HG03196 (cell line): ENCODE results near the gene MOSPD3.

Experiments used
- ATAC-seq: cut with Tn5 transposase; IDR thresholded peaks from one replicate; pipeline ENCODE4 v1.9.1; 2021; ENCODE audit not compliant: unreplicated experiment

The MOSPD3 gene

GRCh38 chr7:100590077-100590737 is 22.1 kb upstream of the MOSPD3 start:
- no peak for ATAC-seq

DNA sequence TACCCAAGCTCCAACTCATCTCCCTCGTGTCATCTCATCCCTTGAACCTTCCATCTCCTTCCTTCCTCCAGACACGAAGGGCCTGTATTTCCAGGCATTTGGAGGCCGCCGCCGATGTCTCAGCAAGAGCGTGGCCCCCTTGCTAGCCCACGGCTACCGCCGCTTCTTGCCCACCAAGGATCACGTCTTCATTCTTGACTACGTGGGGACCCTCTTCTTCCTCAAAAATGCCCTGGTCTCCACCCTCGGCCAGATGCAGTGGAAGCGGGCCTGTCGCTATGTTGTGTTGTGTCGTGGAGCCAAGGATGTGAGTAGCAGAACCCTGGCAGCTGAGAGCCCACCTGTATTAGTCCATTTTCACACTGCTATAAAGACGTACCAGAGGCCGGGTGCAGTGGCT is 20.7 kb upstream of the MOSPD3 start:
- ATAC-seq, result no peak

- ATAC-seq, result no peak
Measured at GRCh38 chr7:100595188-100595587, 17.2 kb upstream of the MOSPD3 start.

GRCh38 chr7:100598425-100598824 is 13.9 kb upstream of the MOSPD3 start:
- no peak for ATAC-seq

- no peak for ATAC-seq
Measured at GRCh38 chr7:100599911-100600729, 12.2 kb upstream of the MOSPD3 start.

- ATAC-seq, result no peak
Measured at GRCh38 chr7:100600730-100601038, 11.7 kb upstream of the MOSPD3 start.

DNA sequence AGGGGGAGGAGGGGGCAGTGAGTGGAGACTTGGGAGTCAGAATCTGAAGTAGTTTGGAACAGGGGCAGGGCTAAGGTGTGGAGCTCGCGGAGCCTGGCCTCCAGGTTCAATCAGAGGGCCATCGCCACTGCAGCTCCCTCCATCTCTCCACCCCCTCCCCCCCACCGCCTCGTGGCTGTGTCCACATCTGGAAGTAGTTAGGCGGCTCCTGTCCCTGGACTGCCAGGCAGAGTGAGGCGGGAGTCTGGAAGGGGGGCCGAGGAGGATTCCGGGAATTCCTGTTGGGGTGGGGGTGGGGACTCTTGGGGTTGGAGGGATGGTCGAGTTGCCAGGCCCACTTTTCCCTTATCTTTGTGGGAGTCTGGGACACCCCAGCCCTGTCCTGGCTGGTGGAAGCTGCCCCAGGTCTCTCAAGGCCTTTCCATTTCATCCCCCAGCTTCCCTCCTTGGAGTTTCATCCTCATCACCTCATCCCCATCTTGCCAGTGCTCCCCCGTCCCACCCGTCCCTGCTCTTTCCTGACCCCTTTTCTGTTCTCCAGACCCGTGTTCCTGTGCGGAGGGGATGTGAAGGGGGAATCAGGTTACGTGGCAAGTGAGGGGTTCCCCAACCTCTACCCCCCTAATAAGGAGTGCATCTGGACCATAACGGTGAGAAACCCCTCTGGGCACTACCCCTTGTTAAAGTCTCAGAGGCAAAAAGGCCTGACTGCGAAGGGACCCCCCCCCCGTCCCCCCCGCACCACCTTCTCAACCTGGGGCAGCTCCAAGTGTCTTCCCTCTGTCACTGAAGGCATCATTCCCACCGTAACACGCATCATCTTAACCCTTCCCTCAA is 9.2 kb upstream of the MOSPD3 start:
- no peak for ATAC-seq

- ATAC-seq, result no peak
Measured at GRCh38 chr7:100603726-100604027, 8.7 kb upstream of the MOSPD3 start.

GRCh38 chr7:100604028-100604975 is 8.0 kb upstream of the MOSPD3 start:
- ATAC-seq, result peak; percentile 47

DNA sequence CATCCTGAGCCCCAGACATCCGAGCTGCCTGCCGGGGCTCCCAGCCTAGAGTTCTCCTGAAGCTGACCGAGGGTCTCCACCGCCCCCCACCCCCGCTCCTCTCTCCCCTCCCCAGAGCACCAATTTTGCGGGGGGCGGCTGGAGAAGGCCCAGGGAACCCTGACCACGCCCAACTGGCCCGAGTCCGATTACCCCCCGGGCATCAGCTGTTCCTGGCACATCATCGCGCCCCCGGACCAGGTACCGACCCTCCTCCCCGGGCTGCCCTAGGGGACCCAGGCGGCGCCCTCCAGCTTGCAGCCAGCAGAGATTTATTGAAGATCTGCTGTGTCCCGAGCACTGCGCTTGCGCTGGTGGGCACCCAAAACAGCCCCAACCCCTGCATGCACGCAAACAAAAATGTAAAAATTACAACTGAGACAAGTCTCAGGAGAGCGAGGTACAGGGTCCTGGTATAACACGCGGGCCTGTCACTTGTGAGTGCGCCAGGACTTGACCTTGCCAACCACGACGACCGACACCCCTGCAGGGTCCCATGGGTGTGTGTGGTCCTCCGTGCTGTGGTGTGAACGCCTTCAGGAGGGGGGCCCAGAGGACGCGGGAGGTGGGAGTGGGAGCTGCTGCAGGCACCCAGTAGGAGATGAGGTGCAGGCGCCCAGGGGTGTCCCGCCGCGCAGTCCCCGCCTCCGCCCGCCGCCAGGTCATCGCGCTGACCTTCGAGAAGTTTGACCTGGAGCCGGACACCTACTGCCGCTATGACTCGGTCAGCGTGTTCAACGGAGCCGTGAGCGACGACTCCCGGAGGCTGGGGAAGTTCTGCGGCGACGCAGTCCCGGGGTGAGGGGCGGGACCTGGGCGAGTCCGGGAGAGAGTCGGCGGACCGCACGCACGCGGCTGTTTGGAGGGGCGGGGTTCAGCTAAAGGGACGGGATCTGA is 7.1 kb upstream of the MOSPD3 start:
- peak; percentile 11 for ATAC-seq

GRCh38 chr7:100606313-100606712 is 6.0 kb upstream of the MOSPD3 start:
- ATAC-seq, result no peak

DNA sequence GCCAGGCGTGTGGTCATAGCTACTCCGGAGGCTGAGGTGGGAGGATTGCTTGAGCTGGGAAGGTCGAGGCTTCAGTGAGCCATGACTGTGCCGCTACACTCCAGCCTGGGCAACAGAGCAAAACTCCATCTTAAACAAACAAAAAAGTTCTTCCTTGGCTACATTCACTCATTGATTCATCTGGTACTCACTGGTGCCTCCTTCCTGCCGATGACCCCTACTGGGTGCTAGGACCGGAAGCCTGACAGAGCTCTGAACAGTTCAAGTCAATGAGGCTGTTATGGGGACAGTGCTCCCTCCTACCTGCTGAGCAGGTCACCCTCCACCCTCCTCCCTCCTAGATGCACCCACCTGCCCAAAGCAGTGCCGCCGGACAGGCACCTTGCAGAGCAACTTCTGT is 5.2 kb upstream of the MOSPD3 start:
- ATAC-seq, result no peak

- ATAC-seq, result no peak
Measured at GRCh38 chr7:100609958-100610357, 2.4 kb upstream of the MOSPD3 start.

- peak; percentile 5 for ATAC-seq
Measured at GRCh38 chr7:100612730-100613390, 520 bp downstream of the MOSPD3 start.

- no peak for ATAC-seq
Measured at GRCh38 chr7:100613412-100614175, 1.3 kb downstream of the MOSPD3 start.

GRCh38 chr7:100614308-100614861 is 2.0 kb downstream of the MOSPD3 start:
- ATAC-seq, result no peak

DNA sequence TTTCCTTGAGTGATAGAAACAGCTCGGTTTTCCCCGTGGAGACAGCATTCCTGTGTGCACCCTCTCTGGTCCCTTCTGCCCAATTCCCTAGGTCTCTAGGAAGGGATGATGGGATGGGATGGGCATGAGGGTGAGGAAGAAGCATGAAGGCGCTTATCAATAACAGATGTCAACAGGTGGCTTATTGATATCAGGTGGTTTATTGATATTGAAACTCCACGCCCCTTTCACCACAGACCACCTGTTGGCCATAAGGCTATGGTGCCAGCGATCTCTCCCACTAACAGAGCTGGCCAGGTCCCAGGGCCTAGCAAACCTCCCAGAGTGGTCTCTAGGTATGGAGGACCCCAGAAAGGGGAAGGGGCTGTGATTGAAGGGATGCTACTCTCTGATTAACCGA is 7.9 kb downstream of the MOSPD3 start:
- no peak for ATAC-seq

GRCh38 chr7:100620804-100621203 is 8.5 kb downstream of the MOSPD3 start:
- no peak for ATAC-seq
